Lower lobe of right lung (tissue), 2 donors: ENCODE measurements around the gene ESRRG. TPM values are rescaled to one million over a fixed set of nuclear protein-coding genes. Genes with fewer than 3 reads are reported as not detected.

ENCODE experiments used
- ATAC-seq, 2 donors: fragments of 200-7000 bp; cut with Tn5 transposase; one replicate each; pipeline ENCODE4 v1.9.1; 2020 to 2022; ENCODE audit warnings: mild to moderate bottlenecking in 2 of 2, moderate library complexity in 2 of 2
- DNase-seq: peaks from one replicate; pipeline ENCODE4 v3.0.0-alpha.2; 2020
- H3K27ac ChIP-seq: fragments of 200-600 bp; one replicate; pipeline ENCODE4 v1.8.0; 2022
- H3K27me3 ChIP-seq: fragments of 200-600 bp; one replicate; pipeline ENCODE4 v1.8.0; 2022; ENCODE audit warnings: low read depth
- H3K36me3 ChIP-seq: fragments of 200-600 bp; one replicate; pipeline ENCODE4 v1.8.0; 2022; ENCODE audit warnings: mild to moderate bottlenecking
- H3K4me1 ChIP-seq: fragments of 200-600 bp; one replicate; pipeline ENCODE4 v1.8.0; 2022
- H3K4me3 ChIP-seq: fragments of 200-600 bp; one replicate; pipeline ENCODE4 v1.8.0; 2022; ENCODE audit warnings: mild to moderate bottlenecking
- H3K9me3 ChIP-seq: fragments of 200-600 bp; one replicate; pipeline ENCODE4 v1.8.0; 2022
- intact Hi-C: fragments of 100-400 bp; cut with DNase I; formaldehyde crosslinking; loops from one replicate; pipeline ENCODE4 v1.11.0; 2022
- total RNA-seq: library from RNA; stranded (reverse); fragmentation: NEBNext Ultra II Directional; extraction: Animal tissue kit (Norgen Biotek cat#: 25700); gene quantifications from one replicate; pipeline ENCODE4 v1.2.1, GENCODE V29; 2021
- TF ChIP-seq, protein P1 (sequence below): fragments of 200-600 bp; IDR thresholded peaks from one replicate; pipeline ENCODE4 v1.8.0; 2022; ENCODE audit warnings: antibody characterized with exemption, mild to moderate bottlenecking
- donor health status: DM: no; HTN: yes; CAD: no; lungs with severe emphysema.

Gene ESRRG
- total RNA-seq, 1 donor from 2014 or later: 1.9 TPM

GRCh38 chr1:216630532-216630931 lies 92.7 kb downstream of the ESRRG start:
- intact Hi-C loops: no loop called here
- no peak overlapping the region for H3K4me3 ChIP-seq
- ATAC-seq: no peak
- no peak overlapping the region for H3K27ac ChIP-seq
- no peaks in the 10 kb centered on the region for H3K4me1 ChIP-seq
- H3K27me3 ChIP-seq: no peaks in the 10 kb centered on the region
- no peaks in the 10 kb centered on the region for H3K9me3 ChIP-seq
- H3K36me3 ChIP-seq: no peaks in the 10 kb centered on the region
- TF ChIP-seq, protein P1, sequence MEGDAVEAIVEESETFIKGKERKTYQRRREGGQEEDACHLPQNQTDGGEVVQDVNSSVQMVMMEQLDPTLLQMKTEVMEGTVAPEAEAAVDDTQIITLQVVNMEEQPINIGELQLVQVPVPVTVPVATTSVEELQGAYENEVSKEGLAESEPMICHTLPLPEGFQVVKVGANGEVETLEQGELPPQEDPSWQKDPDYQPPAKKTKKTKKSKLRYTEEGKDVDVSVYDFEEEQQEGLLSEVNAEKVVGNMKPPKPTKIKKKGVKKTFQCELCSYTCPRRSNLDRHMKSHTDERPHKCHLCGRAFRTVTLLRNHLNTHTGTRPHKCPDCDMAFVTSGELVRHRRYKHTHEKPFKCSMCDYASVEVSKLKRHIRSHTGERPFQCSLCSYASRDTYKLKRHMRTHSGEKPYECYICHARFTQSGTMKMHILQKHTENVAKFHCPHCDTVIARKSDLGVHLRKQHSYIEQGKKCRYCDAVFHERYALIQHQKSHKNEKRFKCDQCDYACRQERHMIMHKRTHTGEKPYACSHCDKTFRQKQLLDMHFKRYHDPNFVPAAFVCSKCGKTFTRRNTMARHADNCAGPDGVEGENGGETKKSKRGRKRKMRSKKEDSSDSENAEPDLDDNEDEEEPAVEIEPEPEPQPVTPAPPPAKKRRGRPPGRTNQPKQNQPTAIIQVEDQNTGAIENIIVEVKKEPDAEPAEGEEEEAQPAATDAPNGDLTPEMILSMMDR: no peak
- no peak for DNase-seq

DNA sequence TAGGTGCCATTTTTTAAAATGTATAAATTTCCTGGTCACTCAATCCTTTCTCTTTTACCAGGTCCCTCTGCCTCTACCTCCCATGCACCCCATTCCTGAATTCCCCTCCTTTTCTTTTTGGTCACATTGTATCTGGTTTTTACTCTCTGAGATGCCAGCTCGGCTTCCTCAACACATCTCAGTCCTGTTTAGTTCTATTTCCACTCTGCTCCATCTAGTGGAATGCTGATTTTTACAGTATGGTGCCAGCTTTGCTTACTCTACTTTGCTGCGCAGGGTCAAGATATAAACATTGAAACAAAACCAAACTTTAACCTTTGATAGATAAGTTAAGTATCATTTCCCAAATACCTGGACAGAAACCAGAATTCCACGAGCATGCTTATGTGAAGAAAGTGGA lies 96.0 kb downstream of the ESRRG start:
- no peak for DNase-seq
- Histone ChIP-seq H3K36me3 (no peaks in the 10 kb centered on the region), H3K4me1 (no peaks in the 10 kb centered on the region), H3K27ac (no peak overlapping the region), H3K9me3 (no peaks in the 10 kb centered on the region), H3K4me3 (no peak overlapping the region), H3K27me3 (no peaks in the 10 kb centered on the region)
- ATAC-seq: no peak
- intact Hi-C loops: no loop called here
- TF ChIP-seq, protein P1: no peak

DNA sequence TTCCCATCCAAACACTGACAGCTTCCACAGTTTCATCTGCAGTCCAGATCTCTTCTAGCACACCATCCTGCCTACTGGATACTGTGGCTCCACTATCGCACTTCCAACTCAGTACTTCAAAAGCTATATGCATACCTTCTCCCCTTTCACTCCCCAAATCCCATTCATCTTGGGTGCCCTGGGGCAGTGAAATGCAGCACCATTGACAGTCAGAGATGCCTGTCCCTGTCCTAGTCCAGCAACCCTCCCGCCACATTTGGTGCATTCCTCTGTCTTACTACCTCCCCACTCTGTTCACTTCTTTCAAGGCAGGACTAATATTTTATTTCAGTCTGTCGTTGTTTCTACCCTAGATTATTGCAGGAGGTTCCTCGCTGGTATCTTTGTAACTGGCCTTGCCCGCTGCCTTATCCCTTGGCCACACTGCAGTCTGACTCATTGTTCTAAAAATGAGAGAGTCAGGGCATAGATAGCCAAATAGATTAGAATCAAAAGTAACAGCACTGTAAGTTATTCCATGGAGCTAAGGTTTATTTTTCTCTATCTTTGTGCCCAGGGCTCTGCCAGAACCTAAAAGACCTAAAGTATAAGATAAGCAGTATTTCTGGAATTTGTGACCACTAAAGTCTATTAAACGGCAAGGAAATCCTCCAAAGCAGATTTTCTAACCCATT lies 96.7 kb downstream of the ESRRG start:
- Histone ChIP-seq H3K4me1 (no peaks in the 10 kb centered on the region), H3K4me3 (no peak overlapping the region), H3K36me3 (no peaks in the 10 kb centered on the region), H3K27ac (no peak overlapping the region), H3K27me3 (no peaks in the 10 kb centered on the region), H3K9me3 (no peaks in the 10 kb centered on the region)
- ATAC-seq (no peak), DNase-seq (no peak)
- intact Hi-C loops: no loop called here
- TF ChIP-seq, protein P1: no peak

DNA sequence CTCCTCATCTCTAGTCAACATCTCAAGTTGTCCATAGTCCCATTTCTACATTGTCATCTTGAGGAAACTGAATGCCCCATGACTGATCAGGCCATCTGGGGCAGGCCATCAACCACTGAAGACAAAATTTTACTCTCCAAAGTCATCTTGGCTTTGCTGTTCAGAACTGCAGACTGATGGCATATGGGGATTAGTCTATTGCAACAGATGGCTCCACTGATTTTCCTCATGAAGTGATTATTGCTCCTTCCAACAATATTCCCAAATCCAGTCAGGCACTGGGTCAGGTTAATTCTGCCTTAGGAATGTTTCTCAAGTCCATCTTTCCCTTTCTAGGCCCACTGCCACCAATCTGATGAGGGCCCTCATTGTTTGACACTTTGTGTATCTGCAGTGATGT lies 101.7 kb downstream of the ESRRG start:
- TF ChIP-seq, protein P1: no peak
- no peak for DNase-seq
- Histone ChIP-seq H3K4me1 (no peaks in the 10 kb centered on the region), H3K36me3 (no peaks in the 10 kb centered on the region), H3K4me3 (no peak overlapping the region), H3K27ac (no peak overlapping the region), H3K9me3 (no peaks in the 10 kb centered on the region), H3K27me3 (no peaks in the 10 kb centered on the region)
- intact Hi-C loops: no loop called here
- ATAC-seq: no peak

DNA sequence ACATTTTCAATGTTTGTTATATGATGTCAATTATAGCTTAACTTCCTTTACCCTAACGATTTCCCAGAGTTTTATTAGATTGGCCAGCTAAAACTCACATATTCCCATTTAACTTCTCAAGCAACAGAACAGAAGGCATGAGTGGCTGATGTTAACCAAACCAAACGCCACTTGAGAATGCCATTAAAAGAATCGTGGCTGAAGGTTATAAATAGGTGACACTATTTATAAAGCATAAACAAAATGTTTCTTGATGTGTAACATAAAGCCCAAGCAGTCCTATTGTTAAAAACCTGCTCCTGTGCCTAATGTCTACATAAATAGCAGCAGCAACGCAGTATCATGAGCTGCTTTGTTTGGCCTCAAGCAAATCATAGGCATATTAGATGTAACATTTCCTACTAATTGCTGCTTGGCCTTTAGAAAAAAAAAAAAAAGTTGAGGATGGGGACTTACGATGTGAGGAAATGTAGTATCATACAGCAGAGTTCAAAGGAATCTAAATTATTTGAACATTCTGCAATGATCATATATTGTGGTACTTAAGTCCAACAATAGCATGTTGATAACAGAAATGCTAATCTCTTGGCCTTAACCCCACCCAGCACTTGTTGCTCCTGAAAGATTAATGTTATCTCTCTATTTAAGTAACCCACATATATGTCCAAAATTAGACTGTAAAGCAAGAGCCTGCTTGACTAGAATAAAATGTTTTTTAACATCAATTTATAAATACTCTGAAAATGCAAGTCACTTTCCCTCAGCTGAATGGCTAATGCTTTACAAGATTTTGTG lies 106.0 kb downstream of the ESRRG start:
- no peaks in the 10 kb centered on the region for H3K9me3 ChIP-seq
- no peak for ATAC-seq
- DNase-seq: no peak
- no peaks in the 10 kb centered on the region for H3K4me1 ChIP-seq
- no peak overlapping the region for H3K4me3 ChIP-seq
- H3K27me3 ChIP-seq: no peaks in the 10 kb centered on the region
- no peak overlapping the region for H3K27ac ChIP-seq
- H3K36me3 ChIP-seq: no peaks in the 10 kb centered on the region
- TF ChIP-seq, protein P1: no peak
- intact Hi-C loops: no loop called here
